ENCODE data around the gene STK35. TPM values are rescaled to one million over a fixed set of nuclear protein-coding genes. Genes with fewer than 3 reads are reported as not detected.

The STK35 gene
- total RNA-seq, 1 donor from 2014 or later, result 21.8 TPM

DNA sequence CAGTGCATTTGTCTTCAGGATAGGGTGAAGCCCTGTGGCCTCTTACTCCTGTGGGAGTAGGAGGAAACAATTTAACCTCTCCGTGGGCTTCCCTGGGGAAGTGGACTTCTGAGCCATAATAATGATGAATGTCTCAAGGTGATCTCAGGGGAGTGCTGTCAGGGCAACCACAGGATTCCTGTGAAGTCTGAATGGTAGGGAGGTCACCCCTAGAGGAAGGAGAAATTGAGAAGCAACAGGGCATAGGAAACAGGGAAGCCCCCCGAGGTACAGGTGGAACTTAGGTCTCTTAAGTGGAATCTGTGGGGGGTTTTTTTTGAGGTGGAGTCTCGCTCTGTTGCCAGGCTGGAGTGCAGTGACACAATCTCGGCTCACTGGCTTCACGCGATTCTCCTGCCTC, 26.9 kb downstream of the STK35 start:
- Mint-ChIP-seq H3K9me3 (no peaks in the 10 kb centered on the region), H3K27ac (peak overlapping the region; percentile 59), H3K27me3 (ENCODE audit: insufficient read depth, low read depth) (no peaks in the 10 kb centered on the region), H3K4me3 (no peak overlapping the region), H3K4me1 (peaks cover 34% of the 10 kb centered on the region), H3K36me3 (peaks cover 12% of the 10 kb centered on the region)
- peaks cover 95% of the 10 kb centered on the region for H4K20me1 ChIP-seq (ENCODE audit: low read depth)
- H3K79me2 ChIP-seq (ENCODE audit: low read depth), result peaks cover 98% of the 10 kb centered on the region
- peaks cover 15% of the 10 kb centered on the region for H3K4me1 ChIP-seq
- DNase-seq (ENCODE audit: low spot score), result no peak
- no peaks in the 10 kb centered on the region for H3K9me3 ChIP-seq (ENCODE audit: low read depth)
- no peak overlapping the region for H3K4me2 ChIP-seq
- H2AFZ ChIP-seq (replicated peaks), result no peak overlapping the region
- TF ChIP-seq EZH2 (IDR thresholded peaks at IDR 0.05), result no peak
- TF ChIP-seq EZH2phosphoT487 (IDR thresholded peaks at IDR 0.05), result no peak
- TF ChIP-seq, protein P1, sequence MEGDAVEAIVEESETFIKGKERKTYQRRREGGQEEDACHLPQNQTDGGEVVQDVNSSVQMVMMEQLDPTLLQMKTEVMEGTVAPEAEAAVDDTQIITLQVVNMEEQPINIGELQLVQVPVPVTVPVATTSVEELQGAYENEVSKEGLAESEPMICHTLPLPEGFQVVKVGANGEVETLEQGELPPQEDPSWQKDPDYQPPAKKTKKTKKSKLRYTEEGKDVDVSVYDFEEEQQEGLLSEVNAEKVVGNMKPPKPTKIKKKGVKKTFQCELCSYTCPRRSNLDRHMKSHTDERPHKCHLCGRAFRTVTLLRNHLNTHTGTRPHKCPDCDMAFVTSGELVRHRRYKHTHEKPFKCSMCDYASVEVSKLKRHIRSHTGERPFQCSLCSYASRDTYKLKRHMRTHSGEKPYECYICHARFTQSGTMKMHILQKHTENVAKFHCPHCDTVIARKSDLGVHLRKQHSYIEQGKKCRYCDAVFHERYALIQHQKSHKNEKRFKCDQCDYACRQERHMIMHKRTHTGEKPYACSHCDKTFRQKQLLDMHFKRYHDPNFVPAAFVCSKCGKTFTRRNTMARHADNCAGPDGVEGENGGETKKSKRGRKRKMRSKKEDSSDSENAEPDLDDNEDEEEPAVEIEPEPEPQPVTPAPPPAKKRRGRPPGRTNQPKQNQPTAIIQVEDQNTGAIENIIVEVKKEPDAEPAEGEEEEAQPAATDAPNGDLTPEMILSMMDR (IDR thresholded peaks at IDR 0.05), result no peak
- no peaks in the 10 kb centered on the region for H3K36me3 ChIP-seq
- no peaks in the 10 kb centered on the region for H3K27me3 ChIP-seq
- H3K4me3 ChIP-seq, result no peak overlapping the region
- H3K27ac ChIP-seq, result no peak overlapping the region
- H3F3A ChIP-seq (ENCODE audit: low read depth), result peaks cover 6% of the 10 kb centered on the region
- no peak overlapping the region for H3K9ac ChIP-seq

DNA sequence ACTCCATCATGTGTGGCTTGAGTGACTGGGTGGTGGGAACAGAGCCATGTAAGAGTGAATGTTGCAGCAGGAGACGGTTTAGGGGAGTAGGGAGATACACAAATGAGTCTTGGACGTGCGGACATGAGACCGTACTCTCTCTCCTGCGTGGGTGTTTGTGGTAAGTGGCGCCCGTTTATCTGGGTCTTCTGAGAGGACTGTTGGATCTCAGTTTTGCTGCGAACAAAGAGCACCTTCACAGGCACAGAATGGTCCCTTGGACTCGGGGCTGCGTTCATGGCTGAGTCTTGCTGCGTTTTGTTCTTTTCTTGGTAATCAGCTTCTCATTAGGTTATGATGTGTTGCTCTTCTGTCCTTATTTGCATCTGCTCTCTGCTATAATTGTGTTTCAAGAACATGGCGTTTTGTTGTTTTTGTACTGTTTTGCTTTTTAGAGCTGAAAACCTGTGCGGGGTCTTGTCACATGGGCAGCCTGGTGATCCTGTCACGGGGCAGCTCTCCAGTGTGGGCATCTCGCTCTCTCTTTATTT, 28.5 kb downstream of the STK35 start:
- Histone ChIP-seq H3K4me1 (peaks cover 18% of the 10 kb centered on the region), H3K36me3 (no peaks in the 10 kb centered on the region), H4K20me1 (ENCODE audit: low read depth) (peaks cover 96% of the 10 kb centered on the region), H3K9ac (no peak overlapping the region), H3K9me3 (ENCODE audit: low read depth) (no peaks in the 10 kb centered on the region), H2AFZ (replicated peaks) (no peak overlapping the region), H3K4me3 (no peak overlapping the region), H3F3A (ENCODE audit: low read depth) (peaks cover 6% of the 10 kb centered on the region), H3K27ac (no peak overlapping the region), H3K27me3 (no peaks in the 10 kb centered on the region), H3K4me2 (peak overlapping the region; percentile 42), H3K79me2 (ENCODE audit: low read depth) (peaks cover 99% of the 10 kb centered on the region)
- Mint-ChIP-seq H3K36me3 (peaks cover 11% of the 10 kb centered on the region), H3K27ac (no peak overlapping the region), H3K4me3 (no peak overlapping the region), H3K4me1 (peaks cover 42% of the 10 kb centered on the region), H3K27me3 (ENCODE audit: insufficient read depth, low read depth) (no peaks in the 10 kb centered on the region), H3K9me3 (no peaks in the 10 kb centered on the region)
- TF ChIP-seq, protein P1 (IDR thresholded peaks at IDR 0.05), result no peak
- TF ChIP-seq EZH2 (IDR thresholded peaks at IDR 0.05) (no peak), EZH2phosphoT487 (IDR thresholded peaks at IDR 0.05) (no peak)
- no peak for DNase-seq (ENCODE audit: low spot score)

DNA sequence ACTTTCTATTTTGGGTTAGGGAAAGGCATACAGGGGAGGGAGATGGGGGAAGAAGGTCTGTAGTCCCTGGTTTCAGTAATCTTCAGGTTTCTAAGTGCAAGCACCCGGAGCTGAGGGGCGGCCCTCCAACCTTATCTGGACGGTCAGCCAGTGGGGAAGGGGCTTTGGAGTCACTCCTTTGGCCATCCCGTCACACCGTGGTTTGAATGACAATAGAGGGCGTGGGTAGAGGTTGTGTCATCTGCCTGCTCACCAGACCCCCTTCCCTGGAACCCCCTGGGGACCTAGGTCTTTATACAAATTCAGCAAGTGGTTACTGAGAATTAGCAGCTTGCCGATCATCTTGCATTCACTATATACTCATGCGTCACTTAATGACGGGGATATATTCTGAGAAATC, 29.1 kb downstream of the STK35 start:
- DNase-seq (ENCODE audit: low spot score), result peak; percentile 27
- no peak overlapping the region for H3K27ac ChIP-seq
- H3K27ac Mint-ChIP-seq, result no peak overlapping the region
- H3K4me1 ChIP-seq, result peaks cover 18% of the 10 kb centered on the region
- H4K20me1 ChIP-seq (ENCODE audit: low read depth), result peaks cover 96% of the 10 kb centered on the region
- no peaks in the 10 kb centered on the region for H3K9me3 Mint-ChIP-seq
- H3K27me3 ChIP-seq, result no peaks in the 10 kb centered on the region
- H3K36me3 ChIP-seq, result no peaks in the 10 kb centered on the region
- H2AFZ ChIP-seq (replicated peaks), result no peak overlapping the region
- H3K36me3 Mint-ChIP-seq, result peaks cover 9% of the 10 kb centered on the region
- no peak overlapping the region for H3K9ac ChIP-seq
- H3K79me2 ChIP-seq (ENCODE audit: low read depth), result peaks cover 99% of the 10 kb centered on the region
- H3F3A ChIP-seq (ENCODE audit: low read depth), result peaks cover 6% of the 10 kb centered on the region
- no peak overlapping the region for H3K4me2 ChIP-seq
- TF ChIP-seq, protein P1 (IDR thresholded peaks at IDR 0.05), result no peak
- TF ChIP-seq EZH2phosphoT487 (IDR thresholded peaks at IDR 0.05) (no peak), EZH2 (IDR thresholded peaks at IDR 0.05) (no peak)
- H3K4me1 Mint-ChIP-seq, result peaks cover 42% of the 10 kb centered on the region
- H3K9me3 ChIP-seq (ENCODE audit: low read depth), result no peaks in the 10 kb centered on the region
- H3K4me3 Mint-ChIP-seq, result no peak overlapping the region
- no peak overlapping the region for H3K4me3 ChIP-seq
- no peaks in the 10 kb centered on the region for H3K27me3 Mint-ChIP-seq (ENCODE audit: insufficient read depth, low read depth)
